Trophoblast cell (in vitro differentiated cells and primary cell): ENCODE measurements around the gene LSR.

Source experiments
- DNase-seq, 2 donors: peaks; one replicate each; pipeline ENCODE4 v3.0.0-alpha.2; 2016
- H2AFZ ChIP-seq: 2 replicates; pipeline ENCODE4 v1.6.1; 2013; ENCODE audit warnings: low read length, moderate library complexity, mild to moderate bottlenecking; ENCODE audit not compliant: insufficient read depth, poor library complexity
- H2AK5ac ChIP-seq: 2 replicates; pipeline ENCODE4 v1.6.1; 2013; ENCODE audit warnings: mild to moderate bottlenecking, low read length
- H2BK120ac ChIP-seq: 2 replicates; pipeline ENCODE4 v1.6.1; 2013; ENCODE audit warnings: low read length, mild to moderate bottlenecking, moderate library complexity; ENCODE audit not compliant: insufficient read depth, poor library complexity
- H2BK12ac ChIP-seq: 2 replicates; pipeline ENCODE4 v1.6.1; 2013; ENCODE audit warnings: mild to moderate bottlenecking, low read length, moderate library complexity
- H2BK5ac ChIP-seq: 2 replicates; pipeline ENCODE4 v1.6.1; 2013; ENCODE audit warnings: low read length, low read depth, moderate library complexity, mild to moderate bottlenecking; ENCODE audit not compliant: poor library complexity
- H3K14ac ChIP-seq: 2 replicates; pipeline ENCODE4 v1.6.1; 2013; ENCODE audit warnings: mild to moderate bottlenecking, low read length
- H3K18ac ChIP-seq: 2 replicates; pipeline ENCODE4 v1.6.1; 2013; ENCODE audit warnings: mild to moderate bottlenecking, low read length
- H3K23ac ChIP-seq: 2 replicates; pipeline ENCODE4 v1.6.1; 2013; ENCODE audit warnings: low read length
- H3K27ac ChIP-seq: 2 replicates; pipeline ENCODE4 v1.5.1; 2013; ENCODE audit warnings: low read depth, mild to moderate bottlenecking, inconsistent platforms, low read length, moderate library complexity
- H3K27me3 ChIP-seq: 2 replicates; pipeline ENCODE4 v1.6.1; 2013; ENCODE audit warnings: inconsistent platforms, mild to moderate bottlenecking, low read length, moderate library complexity; ENCODE audit not compliant: insufficient read depth
- H3K36me3 ChIP-seq, 2 experiments: 1 replicate in 1 of 2; 2 replicates in 1 of 2; pipeline ENCODE4 v1.6.1; 2013; ENCODE audit warnings: low read length in 2 of 2, mild to moderate bottlenecking in 2 of 2, moderate library complexity in 1 of 2; ENCODE audit not compliant: insufficient read depth in 2 of 2, control insufficient read depth in 1 of 2
- H3K4ac ChIP-seq: 2 replicates; pipeline ENCODE4 v1.6.1; 2013; ENCODE audit warnings: low read depth, mild to moderate bottlenecking, low read length, moderate library complexity
- H3K4me1 ChIP-seq, 2 experiments: 1 replicate in 1 of 2; 2 replicates in 1 of 2; pipeline ENCODE4 v1.6.1; 2013; ENCODE audit warnings: low read length in 2 of 2, mild to moderate bottlenecking in 2 of 2, moderate library complexity in 1 of 2; ENCODE audit not compliant: insufficient read depth in 2 of 2, control insufficient read depth in 1 of 2
- H3K4me2 ChIP-seq: 2 replicates; pipeline ENCODE4 v1.6.1; 2013; ENCODE audit warnings: inconsistent platforms, mild to moderate bottlenecking, low read length, moderate library complexity
- H3K4me3 ChIP-seq: 2 replicates; pipeline ENCODE4 v1.5.1; 2013; ENCODE audit warnings: mild to moderate bottlenecking, low read depth, low read length, inconsistent platforms
- H3K79me1 ChIP-seq: one replicate; pipeline ENCODE4 v1.6.1; 2013; ENCODE audit warnings: low read length
- H3K79me2 ChIP-seq: 2 replicates; pipeline ENCODE4 v1.6.1; 2013; ENCODE audit warnings: low read length, mild to moderate bottlenecking; ENCODE audit not compliant: control insufficient read depth, insufficient read depth, poor library complexity
- H3K9ac ChIP-seq: 2 replicates; pipeline ENCODE4 v1.6.1; 2013; ENCODE audit warnings: mild to moderate bottlenecking, low read length
- H3K9me3 ChIP-seq: 2 replicates; pipeline ENCODE4 v1.6.1; 2013; ENCODE audit warnings: low read depth, mild to moderate bottlenecking, control low read depth, inconsistent platforms, low read length; ENCODE audit not compliant: insufficient read depth
- H4K12ac ChIP-seq: 2 replicates; pipeline ENCODE4 v1.6.1; 2013; ENCODE audit warnings: low read depth, mild to moderate bottlenecking, low read length, moderate library complexity
- H4K8ac ChIP-seq: 2 replicates; pipeline ENCODE4 v1.6.1; 2013; ENCODE audit warnings: low read depth, mild to moderate bottlenecking, low read length, moderate library complexity
- H4K91ac ChIP-seq: one replicate; pipeline ENCODE4 v1.6.1; 2013; ENCODE audit warnings: low read depth, mild to moderate bottlenecking, low read length, moderate library complexity
- WGBS: extraction: QIAGEN DNeasy Blood & Tissue Kit; methylation state at CpG from one replicate; pipeline ENCODE4 v1.1.7; 2013; ENCODE audit warnings: missing lambda C conversion rate; ENCODE audit not compliant: insufficient read length, insufficient coverage; ENCODE audit errors: extremely low coverage; 5-methylcytosine and 5-hydroxymethylcytosine counted together

Gene LSR

DNA sequence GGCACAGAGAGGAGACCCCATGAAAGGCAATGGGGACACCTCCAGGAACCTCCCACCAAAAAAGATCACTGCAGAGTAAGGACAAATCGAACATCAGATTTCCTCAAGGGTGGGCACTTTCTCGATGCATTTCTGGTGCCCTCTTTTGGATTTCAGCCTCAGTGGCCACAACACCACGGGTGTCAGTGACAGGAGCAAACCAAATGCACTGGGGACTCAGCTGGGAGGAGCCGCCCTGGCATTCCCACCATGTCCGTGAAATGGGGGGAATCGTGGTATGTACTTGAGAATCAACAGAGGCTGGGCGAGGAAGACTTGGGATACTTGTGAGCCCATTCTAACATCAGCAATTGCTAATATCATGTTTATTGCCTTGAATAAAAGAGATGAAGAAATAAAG, 36.6 kb upstream of the LSR start:
- H2BK5ac ChIP-seq = no peak overlapping the region
- no peaks in the 10 kb centered on the region for H3K9me3 ChIP-seq
- no peak overlapping the region for H3K4ac ChIP-seq
- H3K36me3 ChIP-seq = no peaks in the 10 kb centered on the region
- H4K91ac ChIP-seq = no peak overlapping the region
- no peak overlapping the region for H2AK5ac ChIP-seq
- no peaks in the 10 kb centered on the region for H3K79me2 ChIP-seq
- H3K14ac ChIP-seq = no peak overlapping the region
- H3K27me3 ChIP-seq = no peaks in the 10 kb centered on the region
- no peak overlapping the region for H2AFZ ChIP-seq
- no peak overlapping the region for H2BK120ac ChIP-seq
- no peaks in the 10 kb centered on the region for H3K4me1 ChIP-seq
- H3K79me1 ChIP-seq = no peaks in the 10 kb centered on the region
- H2BK12ac ChIP-seq = no peak overlapping the region
- H4K8ac ChIP-seq = no peak overlapping the region
- DNase-seq = no peak
- no peak overlapping the region for H3K4me3 ChIP-seq
- H3K4me2 ChIP-seq = no peak overlapping the region
- WGBS = no CpG with 5 or more reads among the region's 7 CpGs
- no peak overlapping the region for H3K9ac ChIP-seq
- H3K18ac ChIP-seq = no peak overlapping the region
- no peak overlapping the region for H4K12ac ChIP-seq
- H3K27ac ChIP-seq = no peak overlapping the region
- H3K23ac ChIP-seq = no peak overlapping the region

DNA sequence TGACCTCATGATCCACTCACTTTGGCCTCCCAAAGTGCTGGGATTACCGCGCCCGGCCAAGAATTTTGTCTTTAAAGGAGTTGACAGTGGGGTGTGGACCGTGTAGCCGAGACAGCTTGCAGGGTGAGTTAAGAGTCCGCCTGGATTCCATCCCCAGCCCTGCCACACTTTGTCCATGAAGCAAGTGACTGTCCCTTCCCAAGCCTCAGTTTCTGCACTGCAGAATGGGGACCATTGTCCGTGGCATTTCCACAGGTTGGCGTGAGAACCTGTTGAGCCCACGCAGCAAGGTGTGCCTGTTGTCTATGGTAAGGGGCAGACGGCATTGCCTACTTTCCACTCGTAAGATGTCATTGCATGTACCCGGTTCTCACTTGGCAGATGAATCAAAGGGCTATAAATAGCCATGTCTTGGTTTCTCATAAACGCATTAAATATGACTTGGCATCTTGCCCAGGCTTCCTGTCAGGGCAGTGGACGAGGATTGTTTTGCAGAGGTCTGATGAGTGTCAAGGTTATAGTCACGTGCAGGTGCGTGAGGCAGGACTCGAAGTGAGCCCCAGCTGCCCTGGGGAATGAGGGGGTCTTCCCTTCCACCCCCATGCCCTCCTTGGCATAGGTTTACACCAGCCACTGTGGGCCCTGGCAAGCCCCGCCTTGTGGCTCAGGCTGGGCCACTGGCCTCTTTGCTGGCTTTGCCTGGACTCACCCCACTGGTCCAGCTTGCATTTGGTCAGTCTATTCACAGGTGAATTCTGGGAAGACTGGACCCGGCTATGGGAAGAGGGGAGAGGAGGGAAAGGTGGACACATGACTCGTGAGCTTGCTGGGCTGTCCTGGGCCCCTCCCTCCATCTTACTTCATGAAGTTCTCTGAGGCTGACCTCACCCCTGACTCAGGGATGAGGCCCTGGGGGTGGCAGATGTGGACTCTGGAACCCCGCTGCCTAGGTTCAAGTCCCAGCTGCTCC, 34.9 kb upstream of the LSR start:
- Histone ChIP-seq H2AK5ac (no peak overlapping the region), H3K4ac (no peak overlapping the region), H3K79me2 (no peaks in the 10 kb centered on the region), H3K9me3 (no peaks in the 10 kb centered on the region), H3K14ac (no peak overlapping the region), H3K4me1 (no peaks in the 10 kb centered on the region), H3K79me1 (no peaks in the 10 kb centered on the region), H3K4me2 (no peak overlapping the region), H4K12ac (no peak overlapping the region), H3K9ac (no peak overlapping the region), H4K8ac (no peak overlapping the region), H2BK120ac (no peak overlapping the region), H3K27ac (no peak overlapping the region), H3K18ac (no peak overlapping the region), H3K23ac (no peak overlapping the region), H2AFZ (no peak overlapping the region), H2BK5ac (no peak overlapping the region), H4K91ac (no peak overlapping the region), H3K4me3 (no peak overlapping the region), H3K36me3 (no peaks in the 10 kb centered on the region), H3K27me3 (no peaks in the 10 kb centered on the region), H2BK12ac (no peak overlapping the region)
- no CpG with 5 or more reads among the region's 21 CpGs for WGBS
- peak; percentile 33 to 59 for DNase-seq

DNA sequence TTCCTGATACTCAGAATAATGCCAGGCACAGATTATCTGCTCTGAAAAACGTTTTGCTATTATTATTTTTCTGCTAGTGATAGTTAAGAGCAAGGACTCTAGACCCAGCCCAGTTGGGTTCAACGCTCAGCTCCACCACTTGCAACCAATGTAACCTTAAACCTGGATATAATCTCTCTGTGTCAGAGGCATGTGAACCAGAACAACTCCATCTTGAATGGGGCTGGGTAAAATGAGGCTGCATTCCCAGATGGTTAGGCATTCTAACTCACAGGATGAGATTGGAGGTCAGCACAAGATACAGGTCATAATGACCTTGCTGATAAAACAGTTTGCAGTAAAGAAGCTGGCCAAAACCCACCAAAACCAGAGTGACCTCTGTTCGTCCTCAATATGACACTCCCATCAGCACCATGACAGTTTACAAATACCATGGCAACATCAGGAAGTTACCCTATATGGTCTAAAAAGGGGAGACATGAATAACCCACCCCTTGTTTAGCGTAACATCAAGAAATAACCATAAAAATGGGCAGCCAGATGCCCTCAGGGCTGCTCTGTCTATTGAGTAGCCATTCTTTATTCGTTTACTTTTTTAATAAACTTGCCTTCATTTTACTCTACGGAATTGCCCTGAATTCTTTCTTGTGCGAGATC, 33.9 kb upstream of the LSR start:
- Histone ChIP-seq H2BK120ac (no peak overlapping the region), H4K91ac (no peak overlapping the region), H3K9ac (no peak overlapping the region), H2BK5ac (no peak overlapping the region), H3K4me1 (no peaks in the 10 kb centered on the region), H3K4me3 (no peak overlapping the region), H2AFZ (no peak overlapping the region), H3K14ac (no peak overlapping the region), H2AK5ac (no peak overlapping the region), H3K4ac (no peak overlapping the region), H3K18ac (no peak overlapping the region), H4K12ac (no peak overlapping the region), H3K27me3 (no peaks in the 10 kb centered on the region), H3K9me3 (no peaks in the 10 kb centered on the region), H3K79me1 (no peaks in the 10 kb centered on the region), H3K79me2 (no peaks in the 10 kb centered on the region), H3K23ac (no peak overlapping the region), H2BK12ac (no peak overlapping the region), H4K8ac (no peak overlapping the region), H3K36me3 (no peaks in the 10 kb centered on the region), H3K27ac (no peak overlapping the region), H3K4me2 (no peak overlapping the region)
- WGBS = no CpG with 5 or more reads among the region's 7 CpGs
- no peak for DNase-seq

DNA sequence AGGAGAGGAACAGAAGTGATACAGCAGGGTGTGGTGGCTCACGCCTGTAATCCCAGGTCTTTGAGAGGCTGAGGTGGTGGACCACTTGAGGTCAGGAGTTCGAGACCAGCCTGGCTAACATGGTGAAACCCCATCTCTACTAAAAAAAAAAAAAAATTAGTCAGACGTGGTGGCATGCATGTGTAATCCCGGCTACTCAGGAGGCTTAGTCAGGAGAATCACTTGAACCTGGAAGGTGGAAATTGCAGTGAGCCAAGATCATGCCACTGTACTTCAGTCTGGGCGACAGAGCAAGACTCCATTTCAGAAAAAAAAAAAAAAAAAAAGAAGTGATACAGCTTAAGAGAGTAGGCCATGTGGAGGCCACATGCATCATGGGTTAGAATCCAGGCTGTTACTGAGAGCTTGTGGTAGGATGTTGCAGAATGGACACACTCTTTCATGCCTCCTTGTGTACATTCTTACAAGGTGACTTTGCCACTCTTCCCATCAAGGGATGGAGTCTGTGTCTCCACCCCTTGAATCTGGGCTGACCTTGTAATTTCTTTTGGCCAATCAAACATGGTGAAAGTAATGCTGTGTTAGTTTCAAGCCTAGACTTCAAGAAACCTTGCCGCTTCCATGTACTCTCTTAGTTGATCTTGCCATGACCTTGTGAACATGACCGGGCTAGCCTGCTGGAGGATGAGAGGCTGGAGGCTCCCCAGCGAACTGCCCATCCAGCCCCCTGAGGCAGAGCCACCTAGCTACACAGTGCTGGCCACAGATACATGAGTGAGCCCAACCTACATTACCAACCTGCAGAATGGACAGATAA, 32.6 kb upstream of the LSR start:
- Histone ChIP-seq H4K8ac (no peak overlapping the region), H3K36me3 (no peaks in the 10 kb centered on the region), H3K4me3 (no peak overlapping the region), H3K4me1 (no peaks in the 10 kb centered on the region), H3K18ac (no peak overlapping the region), H3K4me2 (no peak overlapping the region), H2AK5ac (no peak overlapping the region), H4K12ac (no peak overlapping the region), H2BK120ac (no peak overlapping the region), H3K14ac (no peak overlapping the region), H2BK12ac (no peak overlapping the region), H3K27me3 (no peaks in the 10 kb centered on the region), H3K79me1 (no peaks in the 10 kb centered on the region), H3K9me3 (no peaks in the 10 kb centered on the region), H3K23ac (no peak overlapping the region), H3K79me2 (no peaks in the 10 kb centered on the region), H2AFZ (no peak overlapping the region), H3K27ac (no peak overlapping the region), H4K91ac (no peak overlapping the region), H3K4ac (no peak overlapping the region), H2BK5ac (no peak overlapping the region), H3K9ac (no peak overlapping the region)
- WGBS = no CpG with 5 or more reads among the region's 8 CpGs
- DNase-seq = no peak
